Endothelial cell of umbilical vein (primary cell): ENCODE results near the gene ASF1A. TPM values are rescaled to one million over a fixed set of nuclear protein-coding genes. Genes with fewer than 3 reads are reported as not detected.

ENCODE experiments used
- BruUV-seq: library from RNA; stranded (reverse); fragments of 400-500 nt; replicated peaks from 2 replicates; lab custom pipeline; 2021; lab: Mats Ljungman, UMichigan
- CTCF ChIA-PET: fragments of 300-600, 350-600 bp; sonication (Branson Sonifier 250); formaldehyde crosslinking; loops from one replicate; lab custom pipeline; 2021; ENCODE audit warnings: antibody characterized with exemption, inconsistent platforms; lab: Charles Lee
- POLR2A ChIA-PET: fragments of 300-600, 350-600 bp; sonication (Branson Sonifier 250); formaldehyde crosslinking; loops from one replicate; lab custom pipeline; 2021; ENCODE audit warnings: antibody characterized with exemption, inconsistent platforms; lab: Charles Lee
- DNase-seq: peaks from one replicate; pipeline ENCODE4 v3.0.0-alpha.2; 2011; ENCODE audit warnings: low read depth, low spot score
- FAIRE-seq: peaks from 2 replicates; lab custom pipeline; 2011; peaks lifted over from hg19 to GRCh38; lab: Jason Lieb, UNC
- H2AFZ ChIP-seq: 2 replicates; pipeline ENCODE4 v1.6.0; 2012; ENCODE audit warnings: low read depth, low read length, control low read depth, inconsistent platforms
- H3K27ac ChIP-seq: 2 replicates; pipeline ENCODE4 v1.5.1; 2011; ENCODE audit warnings: low read depth, mild to moderate bottlenecking, control low read depth, low read length, moderate library complexity; ENCODE audit not compliant: insufficient read depth
- H3K27me3 ChIP-seq, 2 experiments: 2 replicates each; pipeline versions ENCODE4 v1.6.0 to v1.6.1; 2011; ENCODE audit warnings: low read length in 2 of 2, mixed read lengths in 1 of 2; ENCODE audit not compliant: control insufficient read depth in 2 of 2, insufficient read depth in 2 of 2
- H3K36me3 ChIP-seq, 2 experiments: 2 replicates in 1 of 2; 3 replicates in 1 of 2; pipeline ENCODE4 v1.5.1; 2011; ENCODE audit warnings: low read length in 2 of 2, mild to moderate bottlenecking in 1 of 2, moderate library complexity in 1 of 2; ENCODE audit not compliant: control insufficient read depth in 2 of 2, insufficient read depth in 2 of 2; ENCODE audit errors: extremely low read depth in 1 of 2
- H3K4me1 ChIP-seq: 3 replicates; pipeline ENCODE4 v1.5.1; 2011; ENCODE audit warnings: mild to moderate bottlenecking, low read length; ENCODE audit not compliant: control insufficient read depth, insufficient read depth; ENCODE audit errors: extremely low read depth
- H3K4me2 ChIP-seq: 2 replicates; pipeline ENCODE4 v1.6.1; 2011; ENCODE audit warnings: low read length, control low read depth, mixed read lengths; ENCODE audit not compliant: insufficient read depth
- H3K4me3 ChIP-seq, 3 experiments: fragments of 200-600 bp in 1 of 3; sonication (generic), shearing (Covaris generic) in 1 of 3; replicated peaks in 1 of 3; 2 replicates each; pipeline ENCODE4 v1.5.1; 2011 to 2016; ENCODE audit warnings: control low read depth in 3 of 3, low read length in 3 of 3, mild to moderate bottlenecking in 2 of 3, inconsistent platforms in 1 of 3, low read depth in 1 of 3, moderate library complexity in 1 of 3; ENCODE audit not compliant: insufficient read depth in 1 of 3
- H3K79me2 ChIP-seq: 2 replicates; pipeline ENCODE4 v1.6.0; 2012; ENCODE audit warnings: low read length, inconsistent platforms; ENCODE audit not compliant: control insufficient read depth, insufficient read depth
- H3K9ac ChIP-seq: replicated peaks from 2 replicates; pipeline ENCODE3; 2011; ENCODE audit warnings: low read length, control low read depth; ENCODE audit not compliant: insufficient read depth; ENCODE audit errors: extremely low read depth
- H3K9me1 ChIP-seq: replicated peaks from 3 replicates; pipeline ENCODE4 v1.6.0; 2011; ENCODE audit warnings: mild to moderate bottlenecking, low read length; ENCODE audit not compliant: control insufficient read depth, insufficient read depth; ENCODE audit errors: extremely low read depth
- H3K9me3 ChIP-seq: replicated peaks from 2 replicates; pipeline ENCODE4 v1.5.1; 2012; ENCODE audit warnings: low read length, inconsistent platforms; ENCODE audit not compliant: control insufficient read depth, insufficient read depth
- H4K20me1 ChIP-seq: replicated peaks from 2 replicates; pipeline ENCODE3; 2011; ENCODE audit warnings: mild to moderate bottlenecking, low read length; ENCODE audit not compliant: control insufficient read depth, insufficient read depth; ENCODE audit errors: extremely low read depth
- EZH2 ChIP-seq: IDR thresholded peaks from 2 replicates; pipeline ENCODE4 v1.6.1; 2012; ENCODE audit warnings: borderline replicate concordance, low read depth, mild to moderate bottlenecking, moderate library complexity, low read length, inconsistent platforms; ENCODE audit not compliant: severe bottlenecking
- FOS ChIP-seq: IDR thresholded peaks from 2 replicates; pipeline ENCODE4 v1.6.1; 2011; ENCODE audit warnings: mild to moderate bottlenecking, low read length, moderate library complexity, borderline replicate concordance; ENCODE audit not compliant: insufficient read depth
- GATA2 ChIP-seq: IDR thresholded peaks from 2 replicates; pipeline ENCODE4 v1.7.0; 2011; ENCODE audit warnings: low read depth, mild to moderate bottlenecking, moderate library complexity, mixed read lengths, low read length; ENCODE audit not compliant: insufficient read length, insufficient read depth
- JUN ChIP-seq: IDR thresholded peaks from 2 replicates; pipeline ENCODE4 v1.6.1; 2011; ENCODE audit warnings: borderline replicate concordance, low read depth; ENCODE audit not compliant: insufficient read length, insufficient read depth
- MYC ChIP-seq: IDR thresholded peaks from one replicate; pipeline ENCODE4 v1.6.1; 2011; ENCODE audit warnings: mild to moderate bottlenecking, low read depth, low read length
- POLR2A ChIP-seq: IDR thresholded peaks from 2 replicates; pipeline ENCODE4 v1.6.1; 2012; ENCODE audit warnings: low read depth, mild to moderate bottlenecking, control low read depth, low read length
- POLR2AphosphoS5 ChIP-seq: IDR thresholded peaks from 2 replicates; pipeline ENCODE4 v1.6.1; 2012; ENCODE audit warnings: low read depth, mild to moderate bottlenecking, control low read depth, low read length, moderate library complexity; ENCODE audit not compliant: insufficient read depth
- dilution Hi-C: fragments of 300-500 bp; cut with MboI; formaldehyde crosslinking; loops from one replicate; pipeline ENCODE4 v1.15.0; 2019; ENCODE audit warnings: low sequenced_read_pairs; ENCODE audit not compliant: extremely low pct_ligation_motif_present
- intact Hi-C: fragments of 100-400 bp; cut with micrococcal nuclease; formaldehyde crosslinking; loops from one replicate; pipeline ENCODE4 v1.10.0; 2022
- polyA plus RNA-seq, 4 experiments: library from polyadenylated mRNA; depleted of rRNA in 3 of 4; stranded (reverse) in 3 of 4; unstranded in 1 of 4; fragments of >200 nt; gene quantifications; 2 replicates each; pipeline versions ENCODE4 v1.2.1 to v1.2.3, GENCODE V29; 2011 to 2012; ENCODE audit warnings: missing spikeins in 1 of 4
- total RNA-seq: library from RNA; stranded (reverse); gene quantifications from 2 replicates; pipeline ENCODE4 v1.2.3, GENCODE V29; 2021
- TF ChIP-seq, protein P1 (sequence below): IDR thresholded peaks from 2 replicates; pipeline ENCODE4 v1.6.1; 2011; ENCODE audit not compliant: insufficient read depth, insufficient read length
- TF ChIP-seq, protein P2 (sequence below), 2 donors: IDR thresholded peaks; 1 replicate in 1 of 2; 2 replicates in 1 of 2; pipeline ENCODE4 v1.5.1; 2011; ENCODE audit warnings: low read length in 2 of 2, mild to moderate bottlenecking in 2 of 2, moderate library complexity in 2 of 2, control low read depth in 1 of 2, inconsistent platforms in 1 of 2, low read depth in 1 of 2; ENCODE audit not compliant: insufficient read depth in 1 of 2; ENCODE audit errors: extremely low read depth in 1 of 2

The ASF1A gene
- total and polyA plus RNA-seq, 2 donors (not counting 3 experiments of a cell fraction or from before 2014, with no cell fraction given): 17.6 to 38.4 TPM

DNA sequence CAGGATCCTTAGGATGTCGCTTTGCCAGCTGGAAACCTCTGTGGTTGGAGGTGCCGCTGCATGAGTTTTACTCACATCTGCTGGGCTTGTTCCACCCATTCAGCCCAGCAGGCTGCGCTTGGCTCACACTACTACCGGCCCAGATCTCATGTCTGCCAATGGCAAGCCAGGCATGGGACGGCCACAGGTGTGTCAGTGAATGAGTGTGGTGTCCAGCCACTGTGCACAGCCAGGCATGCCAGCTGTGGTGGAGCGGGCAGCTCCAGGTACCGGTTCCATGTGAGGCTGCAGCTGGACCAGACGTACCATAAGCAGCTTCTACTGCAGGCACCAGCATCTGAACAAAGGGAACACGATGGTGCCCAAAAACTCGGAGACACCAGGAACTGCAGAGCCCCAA, 33.1 kb upstream of the ASF1A start:
- POLR2A ChIA-PET: no interaction called here
- H2AFZ ChIP-seq: no peak overlapping the region
- CTCF ChIA-PET: interaction anchor here (1.6 kb wide), 1 partner anchor 60 kb away, joined by 3 read pairs; no protein-coding TSS in a partner anchor
- H3K4me3 ChIP-seq: no peak overlapping the region
- H3K9me3 ChIP-seq: no peaks in the 10 kb centered on the region
- no peak overlapping the region for H3K27ac ChIP-seq
- FAIRE-seq: no peak
- DNase-seq: no peak
- intact Hi-C loops: no loop called here
- BruUV-seq: no TSS peak
- peaks cover 2% of the 10 kb centered on the region for H4K20me1 ChIP-seq
- no peaks in the 10 kb centered on the region for H3K27me3 ChIP-seq
- dilution Hi-C loops: no loop called here
- no peak overlapping the region for H3K9ac ChIP-seq
- no peaks in the 10 kb centered on the region for H3K36me3 ChIP-seq
- no peak for TF ChIP-seq FOS
- TF ChIP-seq GATA2: no peak
- TF ChIP-seq, protein P1, sequence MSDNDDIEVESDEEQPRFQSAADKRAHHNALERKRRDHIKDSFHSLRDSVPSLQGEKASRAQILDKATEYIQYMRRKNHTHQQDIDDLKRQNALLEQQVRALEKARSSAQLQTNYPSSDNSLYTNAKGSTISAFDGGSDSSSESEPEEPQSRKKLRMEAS: no peak
- no peak for TF ChIP-seq MYC
- TF ChIP-seq EZH2: no peak
- TF ChIP-seq JUN: no peak
- TF ChIP-seq POLR2AphosphoS5: no peak
- TF ChIP-seq, protein P2, sequence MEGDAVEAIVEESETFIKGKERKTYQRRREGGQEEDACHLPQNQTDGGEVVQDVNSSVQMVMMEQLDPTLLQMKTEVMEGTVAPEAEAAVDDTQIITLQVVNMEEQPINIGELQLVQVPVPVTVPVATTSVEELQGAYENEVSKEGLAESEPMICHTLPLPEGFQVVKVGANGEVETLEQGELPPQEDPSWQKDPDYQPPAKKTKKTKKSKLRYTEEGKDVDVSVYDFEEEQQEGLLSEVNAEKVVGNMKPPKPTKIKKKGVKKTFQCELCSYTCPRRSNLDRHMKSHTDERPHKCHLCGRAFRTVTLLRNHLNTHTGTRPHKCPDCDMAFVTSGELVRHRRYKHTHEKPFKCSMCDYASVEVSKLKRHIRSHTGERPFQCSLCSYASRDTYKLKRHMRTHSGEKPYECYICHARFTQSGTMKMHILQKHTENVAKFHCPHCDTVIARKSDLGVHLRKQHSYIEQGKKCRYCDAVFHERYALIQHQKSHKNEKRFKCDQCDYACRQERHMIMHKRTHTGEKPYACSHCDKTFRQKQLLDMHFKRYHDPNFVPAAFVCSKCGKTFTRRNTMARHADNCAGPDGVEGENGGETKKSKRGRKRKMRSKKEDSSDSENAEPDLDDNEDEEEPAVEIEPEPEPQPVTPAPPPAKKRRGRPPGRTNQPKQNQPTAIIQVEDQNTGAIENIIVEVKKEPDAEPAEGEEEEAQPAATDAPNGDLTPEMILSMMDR (IDR thresholded peaks at IDR 0.05; ENCODE audit: extremely low read depth in 1 of 2, insufficient read depth in 1 of 2, low read depth in 1 of 2, low read length in 2 of 2): no peak
- TF ChIP-seq POLR2A: no peak
- H3K4me1 ChIP-seq: no peaks in the 10 kb centered on the region
- H3K79me2 ChIP-seq: peaks cover 2% of the 10 kb centered on the region
- no peak overlapping the region for H3K4me2 ChIP-seq
- H3K9me1 ChIP-seq: no peaks in the 10 kb centered on the region
